ENCODE results near the gene POU2F3. TPM values are rescaled to one million over a fixed set of nuclear protein-coding genes. Genes with fewer than 3 reads are reported as not detected.

The POU2F3 gene
- total and polyA plus RNA-seq, 11 donors: 0.15 TPM; not detected in 10

DNA sequence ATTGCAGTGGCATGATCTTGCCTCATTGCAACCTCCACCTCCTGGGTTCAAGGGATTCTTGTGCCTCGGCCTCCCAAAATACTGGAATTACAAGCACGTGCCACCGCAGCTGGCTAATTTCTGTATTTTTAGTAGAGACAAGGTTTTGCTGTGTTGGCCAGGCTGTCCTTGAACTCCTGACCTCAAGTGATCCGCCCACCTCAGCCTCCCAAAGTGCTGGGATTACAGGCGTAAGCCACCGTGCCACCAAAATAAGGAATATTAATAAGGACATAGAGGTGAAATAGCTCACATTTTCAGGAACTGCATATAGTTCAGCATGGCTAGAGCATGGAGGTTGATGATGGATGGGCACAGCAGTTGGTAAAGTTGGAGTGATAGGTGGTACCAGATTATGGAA lies 117.7 kb downstream of the POU2F3 start:
- TF ChIP-seq POLR2A (IDR thresholded peaks at IDR 0.05) (no peak), CTCF (IDR thresholded peaks at IDR 0.05) (no peak)
- DNase-seq: no peak
- H3K27ac ChIP-seq: no peak overlapping the region
- 91 to 96% (median 94%) methylated on average over 6 of the region's 6 CpGs for WGBS, 4 donors
- no peaks in the 10 kb centered on the region for H3K9me3 ChIP-seq
- no peaks in the 10 kb centered on the region for H3K36me3 ChIP-seq
- no peak overlapping the region for H3K4me3 ChIP-seq
- peaks cover 3 to 82% (median 31%) of the 10 kb centered on the region in 12 donors for H3K4me1 ChIP-seq
- intact Hi-C loops (cut with DNase I): loop anchor here in 1 of 10 donors (5.0 kb wide), 1 partner anchor 35 kb away; no protein-coding TSS in a partner anchor
- peaks cover 0 to 52% (median 0%) of the 10 kb centered on the region in 9 donors for H3K27me3 ChIP-seq
- no peak for ATAC-seq

DNA sequence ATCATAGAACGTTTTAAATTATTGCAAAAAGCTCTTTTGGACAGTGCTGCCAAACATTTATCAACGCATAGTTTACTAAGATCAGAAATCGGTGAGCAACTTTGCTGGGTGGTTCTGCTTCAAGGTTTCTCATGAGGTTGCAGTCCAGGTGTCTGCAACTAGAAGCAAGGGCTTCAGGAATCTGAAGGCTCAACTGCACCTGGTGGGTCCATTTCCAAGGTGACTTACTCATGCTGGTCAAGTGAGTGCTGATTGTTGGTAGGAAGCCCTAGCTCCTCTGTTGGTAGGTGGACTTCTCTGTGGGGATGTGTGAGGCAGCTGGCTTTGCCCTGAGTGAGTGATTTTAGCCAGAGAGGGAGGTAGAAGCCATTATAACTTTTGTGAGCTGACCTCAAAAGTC lies 118.8 kb downstream of the POU2F3 start:
- Histone ChIP-seq H3K4me3 (no peak overlapping the region), H3K9me3 (no peaks in the 10 kb centered on the region), H3K4me1 (peaks cover 6 to 83% (median 33%) of the 10 kb centered on the region in 12 donors), H3K27ac (no peak overlapping the region), H3K36me3 (no peaks in the 10 kb centered on the region), H3K27me3 (peaks cover 0 to 48% (median 0%) of the 10 kb centered on the region in 9 donors)
- no peak for DNase-seq
- WGBS, 4 donors: 88 to 92% (median 90%) methylated on average over 3 of the region's 3 CpGs
- no peak for TF ChIP-seq POLR2A (IDR thresholded peaks at IDR 0.05)
- TF ChIP-seq CTCF (IDR thresholded peaks at IDR 0.05): no peak
- ATAC-seq: peak in 1 of 4 donors; percentile 27
- intact Hi-C loops (cut with DNase I): loop anchor here in 1 of 10 donors (5.0 kb wide), 1 partner anchor 34 kb away; no protein-coding TSS in a partner anchor

GRCh38 chr11:120363436-120363835 lies 123.5 kb downstream of the POU2F3 start:
- TF ChIP-seq POLR2A (IDR thresholded peaks at IDR 0.05): no peak
- TF ChIP-seq CTCF (IDR thresholded peaks at IDR 0.05): no peak
- Histone ChIP-seq H3K9me3 (no peaks in the 10 kb centered on the region), H3K4me3 (no peak overlapping the region), H3K4me1 (peaks cover 0 to 58% (median 18%) of the 10 kb centered on the region in 12 donors), H3K36me3 (no peaks in the 10 kb centered on the region), H3K27me3 (peaks cover 0 to 11% (median 0%) of the 10 kb centered on the region in 9 donors), H3K27ac (peak overlapping the region in 6 of 12 donors; percentile 1 to 27 (median 15))
- ATAC-seq (no peak), DNase-seq (no peak)
- intact Hi-C loops (cut with DNase I): no loop called here

GRCh38 chr11:120365512-120365911 lies 125.6 kb downstream of the POU2F3 start:
- no peak for TF ChIP-seq POLR2A (IDR thresholded peaks at IDR 0.05)
- TF ChIP-seq CTCF (IDR thresholded peaks at IDR 0.05): no peak
- peaks cover 6 to 61% (median 27%) of the 10 kb centered on the region in 12 donors for H3K4me1 ChIP-seq
- no peak for ATAC-seq

More at GRCh38 chr11:120365512-120365911, 125.6 kb downstream of the POU2F3 start:
- no peak for DNase-seq
- H3K9me3 ChIP-seq: no peaks in the 10 kb centered on the region
- H3K27ac ChIP-seq: no peak overlapping the region
- H3K4me3 ChIP-seq: no peak overlapping the region
- no peaks in the 10 kb centered on the region for H3K27me3 ChIP-seq
- H3K36me3 ChIP-seq: no peaks in the 10 kb centered on the region
- intact Hi-C loops (cut with DNase I): no loop called here

Other genes starting within 250 kb of the POU2F3 start
- 1 to 10 TPM in 1 of 9 donors, under 1 TPM in 1, not detected in 7; 0.56 to 6.4 TPM for gene TRIM29, start 102.0 kb upstream of the POU2F3 start, total RNA-seq
- gene TRIM29, start 102.0 kb upstream of the POU2F3 start, polyA plus RNA-seq: under 1 TPM in 1 of 2 donors, not detected in 1; 0.14 TPM
- 10 to 100 TPM; 10.3 to 41.9 (median 19.9) TPM for gene OAF, start 29.1 kb upstream of the POU2F3 start, total RNA-seq
- gene OAF, start 29.1 kb upstream of the POU2F3 start, polyA plus RNA-seq: 10 to 100 TPM; 11.9 to 26.4 TPM
- gene TLCD5, start 85.2 kb downstream of the POU2F3 start, total RNA-seq: 10 to 100 TPM in 6 of 9 donors, 1 to 10 TPM in 3; 9.4 to 15.0 (median 10.3) TPM
- gene TLCD5, start 85.2 kb downstream of the POU2F3 start, polyA plus RNA-seq: 10 to 100 TPM in 1 of 2 donors, 1 to 10 TPM in 1; 4.0 to 12.2 TPM
- 100 to 1,000 TPM in 7 of 9 donors, 10 to 100 TPM in 2; 79.3 to 140 (median 114) TPM for gene ARHGEF12, start 96.3 kb downstream of the POU2F3 start, total RNA-seq
- 10 to 100 TPM; 22.0 to 52.2 TPM for gene ARHGEF12, start 96.3 kb downstream of the POU2F3 start, polyA plus RNA-seq

Data from heart left ventricle (tissue), 16 donors.